Renal cortical epithelial cell (primary cell): Measurements from ENCODE around the gene AKIRIN2. TPM values are rescaled to one million over a fixed set of nuclear protein-coding genes. Genes with fewer than 3 reads are reported as not detected.
"Not testable (repeated sequence)": the region's sequence is repeated elsewhere in the genome, so short reads cannot be mapped to it uniquely, and the experiment has no call there.

Experiments used
- DNase-seq: peaks from one replicate; pipeline ENCODE4 v3.0.0-alpha.2; 2011; ENCODE audit warnings: low read depth
- total RNA-seq: library from RNA; depleted of rRNA; stranded (reverse); fragments of >200 nt; gene quantifications from 2 replicates; pipeline ENCODE4 v1.2.3, GENCODE V29; 2014

AKIRIN2 gene
- total RNA-seq, 1 donor from 2014 or later, result 29.7 TPM

DNA sequence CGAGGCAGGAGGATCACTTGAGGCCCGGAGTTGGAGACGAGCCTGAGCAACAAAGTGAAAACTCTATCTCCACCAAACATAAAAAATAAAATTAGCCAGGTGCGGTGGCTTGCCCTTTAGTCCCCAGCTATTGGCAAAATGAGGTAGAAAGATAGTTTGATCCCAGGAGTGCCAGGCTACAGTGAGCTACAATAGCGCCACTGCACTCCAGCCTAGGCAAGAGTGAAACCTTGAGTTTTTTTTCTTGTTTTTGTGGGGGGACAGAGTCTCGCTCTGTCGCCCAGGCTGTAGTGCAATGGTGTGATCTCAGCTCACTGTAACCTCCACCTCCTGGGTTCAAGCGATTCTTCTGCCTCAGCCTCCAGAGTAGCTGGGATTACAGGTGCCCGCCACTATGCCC lies 14.1 kb downstream of the AKIRIN2 start:
- DNase-seq, result not testable (repeated sequence)

DNA sequence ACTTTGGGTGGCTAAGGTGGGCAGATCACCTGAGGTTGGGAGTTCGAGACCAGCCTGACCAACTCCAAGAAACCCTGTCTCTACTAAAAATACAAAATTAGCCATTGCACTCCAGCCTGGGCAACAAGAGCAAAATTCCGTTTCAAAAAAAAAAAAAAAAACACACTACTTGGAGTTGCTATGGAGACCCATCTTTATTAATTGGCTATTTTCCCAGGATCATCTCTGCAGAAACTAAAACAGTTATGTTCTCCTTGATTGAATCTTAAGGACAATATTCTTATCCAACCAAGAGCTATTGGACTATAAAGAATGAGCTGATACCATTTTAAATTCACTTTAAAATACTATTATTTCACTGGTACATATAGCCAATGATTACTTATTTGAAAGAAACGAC lies 14.7 kb downstream of the AKIRIN2 start:
- DNase-seq, result no peak

DNA sequence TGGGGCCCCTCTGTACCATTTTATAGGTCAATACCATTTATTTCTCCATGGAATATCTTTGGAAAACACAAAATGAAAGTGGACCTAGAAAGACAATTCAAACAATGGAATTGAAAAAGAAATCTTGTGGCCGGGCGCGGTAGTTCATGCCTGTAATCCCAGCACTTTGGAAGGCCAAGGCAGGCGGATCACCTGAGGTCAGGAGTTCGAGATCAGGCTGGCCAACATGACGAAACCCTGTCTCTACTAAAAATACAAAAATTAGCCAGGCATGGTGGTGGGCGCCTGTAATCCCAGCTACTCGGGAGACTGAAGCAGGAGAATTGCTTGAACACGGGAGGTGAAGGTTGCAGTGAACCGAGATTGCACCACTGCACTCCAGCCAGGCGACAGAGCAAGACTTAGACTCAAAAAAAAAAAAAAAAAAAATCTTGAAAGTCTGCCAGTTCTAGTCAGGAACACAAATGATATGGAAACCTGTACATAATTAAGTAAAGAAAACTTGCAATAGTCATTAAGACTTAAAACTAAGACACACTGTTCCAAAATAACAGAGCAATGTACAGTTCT lies 15.3 kb downstream of the AKIRIN2 start:
- peak; percentile 49 for DNase-seq

DNA sequence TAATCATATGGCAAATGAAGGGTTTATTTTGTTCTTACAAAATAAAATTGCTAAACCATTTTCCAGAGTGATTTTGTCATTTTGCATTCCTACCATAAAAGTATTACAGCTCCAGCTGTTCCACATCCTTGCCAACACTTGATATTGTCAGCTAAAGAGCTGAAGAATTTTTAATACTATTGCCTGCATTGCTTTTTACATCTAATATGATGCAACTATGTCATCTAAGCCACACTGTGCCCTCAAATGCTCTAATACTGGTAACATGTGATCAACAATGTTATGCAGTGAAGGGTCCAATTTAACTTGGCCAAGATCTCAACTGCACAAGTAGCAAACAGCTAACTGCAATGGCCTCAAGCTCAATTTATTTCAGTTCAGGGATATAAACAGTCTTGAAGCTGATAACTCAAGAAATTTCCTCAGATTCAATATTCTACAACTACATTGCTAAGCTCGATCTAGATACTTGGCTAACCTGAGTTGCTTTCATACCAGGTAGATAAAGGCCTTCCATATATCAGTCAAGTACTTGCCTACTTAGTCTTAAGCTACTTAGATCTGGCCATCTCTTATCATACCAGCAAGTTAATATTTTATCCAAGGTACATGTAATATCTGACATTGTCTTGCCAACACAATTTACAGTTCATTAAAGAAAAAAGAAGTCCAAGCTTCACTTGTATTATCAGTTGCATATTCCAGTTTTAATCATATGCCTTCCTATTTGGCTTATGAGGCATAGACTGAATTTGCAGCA lies 17.0 kb downstream of the AKIRIN2 start:
- DNase-seq, result no peak

DNA sequence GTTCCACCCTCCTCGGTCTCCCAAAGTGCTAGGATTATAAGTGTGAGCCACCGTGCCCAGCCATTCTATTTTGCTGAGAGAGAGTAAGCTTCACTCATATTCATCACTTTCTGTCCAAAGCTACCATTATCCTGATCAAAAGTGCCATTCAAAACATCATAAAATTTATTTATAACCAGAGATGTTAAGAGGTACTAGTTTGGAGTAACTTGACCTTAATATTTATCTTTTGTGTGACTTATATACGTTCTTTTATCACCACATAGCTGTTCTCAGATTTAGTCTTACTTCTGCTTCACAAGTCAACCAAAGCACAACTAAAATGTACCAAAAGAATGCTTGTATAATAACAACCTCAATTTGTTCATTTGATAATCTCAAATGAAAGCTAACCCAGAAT lies 18.1 kb downstream of the AKIRIN2 start:
- DNase-seq, result no peak

DNA sequence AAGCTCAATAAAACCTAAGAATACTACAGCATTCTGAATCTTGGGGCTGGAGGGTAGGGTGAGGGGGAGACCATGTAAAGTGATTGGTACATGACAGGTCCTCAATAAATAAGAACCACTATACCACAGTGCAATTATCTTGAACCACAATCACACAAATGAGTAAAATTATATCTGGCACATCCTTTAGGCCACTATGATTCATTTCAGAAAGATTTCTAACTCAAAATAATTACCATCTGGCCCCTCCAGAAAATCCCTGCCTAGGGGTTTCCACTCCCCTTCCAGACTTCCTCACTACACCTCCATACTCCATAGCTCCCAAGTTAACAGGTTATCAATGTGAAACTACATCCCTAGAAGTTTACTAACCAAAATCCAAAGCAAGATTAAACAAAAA lies 19.7 kb downstream of the AKIRIN2 start:
- no peak for DNase-seq

DNA sequence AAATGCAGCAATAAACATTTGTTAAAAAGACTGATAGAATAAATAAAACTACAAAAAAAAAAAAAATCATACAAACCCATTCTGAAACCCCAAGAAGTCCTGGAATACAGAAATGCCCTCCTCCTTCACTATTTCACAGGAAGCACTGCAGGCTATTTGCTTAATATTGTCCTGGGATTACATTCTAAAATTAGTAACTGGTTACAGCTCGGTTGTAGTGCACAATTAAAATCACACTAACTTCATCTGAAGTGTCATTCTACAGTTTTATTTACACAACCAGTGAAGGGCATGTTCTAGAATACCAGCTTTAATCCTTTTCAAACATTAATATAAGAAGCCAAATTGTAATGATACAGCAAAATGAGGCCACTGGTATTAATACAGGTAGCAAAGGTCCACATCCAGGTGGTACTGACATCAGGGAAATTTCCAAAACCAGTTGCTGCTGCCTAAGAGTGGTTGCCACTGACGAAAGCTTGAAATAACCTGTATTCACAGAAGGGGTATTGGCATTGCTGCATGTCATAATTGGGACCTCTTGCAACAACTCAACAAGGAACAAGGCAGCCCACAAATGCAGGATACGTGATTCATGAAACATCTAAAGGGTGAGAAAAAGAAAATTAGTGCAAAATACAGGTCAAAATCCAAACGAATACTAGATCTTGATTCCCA lies 26.9 kb downstream of the AKIRIN2 start:
- no peak for DNase-seq

DNA sequence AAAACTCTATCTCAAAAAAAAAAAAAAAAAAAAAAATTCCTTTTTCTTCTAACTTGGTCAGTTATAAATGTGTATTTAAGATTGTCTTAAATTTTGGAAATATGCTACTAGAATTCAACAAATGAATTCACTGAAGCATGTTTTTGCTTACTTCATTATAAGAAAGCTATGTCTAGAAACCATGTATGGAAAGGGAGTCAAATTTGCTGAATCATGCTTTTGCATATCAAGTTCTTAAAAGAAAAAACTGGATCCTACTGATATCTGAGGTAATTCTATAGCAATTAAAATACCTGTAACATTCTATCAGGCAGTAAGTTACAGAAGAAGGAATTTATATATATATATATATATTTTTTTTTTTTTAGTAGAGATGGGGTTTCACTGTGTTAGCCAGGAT lies 27.7 kb downstream of the AKIRIN2 start:
- DNase-seq, result no peak

DNA sequence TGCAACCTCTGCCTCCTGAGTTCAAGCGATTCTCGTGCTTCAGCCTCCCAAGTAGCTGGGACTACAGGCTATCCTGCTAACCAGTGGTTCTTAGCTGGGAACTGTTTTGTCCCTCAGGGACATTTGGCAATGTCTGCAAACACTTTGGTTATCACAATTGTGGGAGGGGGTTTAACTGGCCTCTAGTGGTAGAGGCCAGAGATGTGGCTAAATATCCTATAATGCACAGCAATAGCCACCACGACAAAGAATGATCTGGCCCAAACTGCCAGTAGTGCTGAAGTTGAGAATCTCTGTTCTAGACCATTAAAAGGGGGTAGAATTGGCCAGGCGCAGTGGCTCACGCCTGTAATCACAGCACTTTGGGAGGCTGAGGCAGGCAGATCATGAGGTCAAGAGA lies 28.8 kb downstream of the AKIRIN2 start:
- no peak for DNase-seq

DNA sequence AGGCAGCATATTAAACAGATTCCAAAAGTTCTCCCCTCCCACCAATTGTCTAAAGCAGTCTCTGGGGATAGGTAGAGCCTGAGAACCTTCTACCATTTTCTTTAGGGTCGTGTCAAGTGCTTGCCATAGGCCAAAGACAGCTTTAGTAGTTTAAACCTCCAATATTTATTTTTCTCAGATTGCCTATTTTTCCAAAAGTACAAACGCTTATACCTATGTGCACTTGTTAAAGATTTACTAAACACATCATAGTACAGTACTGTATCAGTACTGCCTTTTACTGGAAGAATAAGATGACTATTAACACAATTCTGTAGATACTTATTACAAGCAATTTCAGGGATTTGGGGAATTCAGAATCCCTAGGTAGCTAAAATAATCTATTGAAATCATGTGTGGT lies 29.4 kb downstream of the AKIRIN2 start:
- no peak for DNase-seq

DNA sequence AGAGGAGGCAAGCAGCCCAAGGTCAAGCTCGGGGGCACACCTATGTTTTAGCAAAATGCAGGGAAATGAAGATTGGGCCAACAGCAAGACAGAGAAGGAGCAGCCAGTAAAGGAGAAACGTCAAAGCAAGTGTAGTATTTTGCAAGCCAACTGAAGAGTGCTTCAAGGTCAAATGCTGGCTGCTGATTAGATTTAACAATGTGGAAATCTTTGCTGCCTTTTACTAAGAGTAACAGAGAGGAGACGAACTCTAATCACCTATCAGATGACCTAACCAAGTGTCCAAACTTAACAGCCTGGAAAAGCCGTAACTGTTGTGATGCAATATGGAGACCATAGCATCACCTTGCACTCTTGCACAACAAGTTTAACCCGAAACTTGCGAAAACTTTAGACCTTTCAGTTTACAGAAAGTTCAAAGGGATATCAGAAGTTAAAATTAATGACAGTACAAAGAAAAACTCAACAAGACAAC lies 30.4 kb downstream of the AKIRIN2 start:
- peak; percentile 88 for DNase-seq

DNA sequence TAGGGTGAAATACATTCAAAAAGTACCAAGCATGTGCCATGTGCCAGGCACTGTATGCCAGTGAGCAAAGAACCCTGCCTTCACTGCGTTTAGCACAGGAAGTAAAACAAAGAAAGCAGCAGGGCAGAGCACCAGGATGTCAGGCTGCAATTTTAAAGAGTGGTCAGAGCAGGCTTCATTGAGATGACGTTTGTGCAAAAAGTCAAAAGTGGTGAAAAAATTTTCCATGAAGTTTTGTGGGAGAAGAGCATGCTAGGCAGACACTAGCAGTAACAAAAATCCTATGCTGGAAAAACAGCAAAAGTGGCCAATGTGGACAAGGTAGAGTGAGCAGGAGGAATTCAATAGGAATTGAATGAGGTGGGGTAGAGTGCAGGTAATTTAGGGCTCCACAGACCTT lies 31.3 kb downstream of the AKIRIN2 start:
- peak; percentile 62 for DNase-seq

DNA sequence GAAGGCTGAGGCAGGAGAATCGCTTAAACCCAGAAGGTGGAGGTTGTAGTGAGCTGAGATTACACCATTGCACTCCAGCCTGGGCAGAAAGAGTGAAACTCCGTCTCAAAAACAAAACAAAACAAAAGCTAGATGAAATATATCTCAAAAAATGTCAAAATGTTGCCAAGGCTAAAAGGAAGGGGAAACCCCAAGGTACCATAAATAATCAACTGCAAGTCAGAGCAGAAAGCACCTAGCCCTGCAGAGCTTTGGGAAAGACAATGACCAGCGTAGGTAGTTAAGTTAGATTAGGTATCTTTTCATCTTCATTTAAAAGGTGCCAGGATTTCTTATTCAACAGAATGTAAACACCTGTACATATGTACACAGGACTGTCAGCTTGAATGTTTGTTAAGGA lies 33.0 kb downstream of the AKIRIN2 start:
- DNase-seq, result no peak

DNA sequence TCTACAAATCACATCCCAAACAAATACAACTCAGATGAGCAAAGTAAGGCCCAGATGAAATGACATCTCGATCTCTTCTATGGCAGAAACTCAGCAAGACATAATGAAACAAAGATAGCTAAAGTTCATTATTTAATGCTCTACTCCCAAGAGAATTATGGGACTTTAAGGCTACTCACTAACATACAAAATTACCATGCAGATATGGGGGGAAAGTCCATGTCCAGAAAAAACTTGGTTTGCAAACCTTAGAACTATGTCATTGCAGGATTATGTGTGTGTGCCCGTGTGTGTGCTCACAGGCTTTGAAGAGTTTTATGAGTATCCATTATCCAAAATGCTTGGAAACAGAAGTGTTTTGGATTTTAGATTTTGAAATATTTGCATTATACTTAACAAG lies 34.0 kb downstream of the AKIRIN2 start:
- no peak for DNase-seq

DNA sequence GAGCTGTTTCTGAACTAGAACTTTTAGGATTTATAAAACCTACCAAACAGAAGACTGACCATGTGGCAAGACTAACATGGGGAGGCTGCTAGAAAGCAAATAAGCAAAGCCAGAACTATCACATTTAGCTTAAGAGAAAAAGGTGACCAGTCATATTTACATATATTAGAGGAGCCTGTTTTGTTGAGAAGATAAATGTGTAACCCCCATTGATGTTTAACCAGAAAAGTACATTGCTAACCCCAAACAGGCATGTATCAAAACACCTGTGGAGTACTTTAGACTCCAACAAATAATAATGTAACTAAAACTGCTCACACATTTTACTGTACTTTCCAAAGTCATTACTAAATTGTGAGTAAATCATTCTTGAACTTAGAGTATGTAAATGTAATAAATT lies 35.0 kb downstream of the AKIRIN2 start:
- DNase-seq, result peak; percentile 49

DNA sequence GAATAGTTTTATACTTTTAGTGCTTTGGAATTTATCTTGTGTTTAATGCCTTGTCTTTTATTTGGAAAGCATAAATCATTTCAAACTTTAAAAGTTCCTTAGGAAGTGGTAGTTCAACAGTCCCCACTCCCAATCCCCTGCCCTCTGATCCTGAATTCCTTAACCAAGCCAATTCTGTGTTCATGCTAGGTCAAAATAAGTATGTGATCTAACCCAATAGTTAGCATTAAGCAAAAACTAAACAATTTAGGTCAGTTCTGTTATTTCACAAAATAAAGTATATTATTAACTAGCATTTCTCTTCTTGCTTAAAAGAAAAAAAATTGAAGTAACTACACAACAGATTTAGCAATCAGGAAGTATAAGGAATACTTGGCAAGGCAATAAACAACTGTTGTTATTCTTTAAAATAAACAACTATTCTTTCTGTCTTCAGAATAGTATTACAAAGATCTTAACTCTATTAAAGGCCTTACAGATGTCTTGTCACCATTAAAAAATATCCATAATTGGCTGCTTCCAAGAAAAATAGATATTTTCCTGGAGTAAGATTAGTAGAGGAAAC lies 37.0 kb downstream of the AKIRIN2 start:
- peak; percentile 59 for DNase-seq

DNA sequence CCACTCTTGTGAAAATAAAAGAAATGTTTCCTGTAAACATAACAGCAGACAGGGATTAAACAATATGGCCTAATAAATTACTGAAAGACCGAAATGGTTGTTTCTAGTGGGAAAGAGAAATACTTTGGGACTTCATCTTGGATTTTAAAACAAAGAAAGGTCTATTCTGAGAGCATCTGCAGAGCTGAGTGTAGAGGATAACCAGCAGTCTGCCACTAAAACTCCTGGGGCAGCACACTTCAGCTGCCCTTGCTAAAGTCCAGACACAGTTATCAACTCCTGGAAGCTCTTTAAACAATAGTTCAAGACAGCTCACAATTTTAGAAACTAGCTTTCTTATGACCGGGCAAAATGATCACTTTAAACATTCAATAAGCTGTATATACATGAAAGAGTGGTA lies 38.6 kb downstream of the AKIRIN2 start:
- no peak for DNase-seq

DNA sequence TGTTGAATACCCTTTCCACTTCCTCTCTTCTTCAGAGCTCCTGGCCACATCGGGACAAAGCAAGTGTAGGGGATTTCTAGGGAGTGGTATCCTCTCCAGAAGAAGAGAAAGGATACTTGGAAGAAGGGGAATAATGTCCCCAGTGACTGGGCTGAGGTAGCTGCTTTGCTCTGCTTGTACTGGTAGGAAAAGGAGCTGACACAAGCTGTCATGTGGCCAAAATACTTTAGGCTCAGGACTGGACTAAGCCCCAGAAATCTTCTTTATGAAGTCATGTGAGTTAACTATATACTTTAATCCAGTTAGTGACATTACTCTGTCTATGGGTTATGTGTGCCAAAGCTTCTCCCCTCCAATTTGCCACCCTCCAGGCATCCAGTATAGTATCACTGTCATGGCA lies 40.5 kb downstream of the AKIRIN2 start:
- DNase-seq, result no peak

DNA sequence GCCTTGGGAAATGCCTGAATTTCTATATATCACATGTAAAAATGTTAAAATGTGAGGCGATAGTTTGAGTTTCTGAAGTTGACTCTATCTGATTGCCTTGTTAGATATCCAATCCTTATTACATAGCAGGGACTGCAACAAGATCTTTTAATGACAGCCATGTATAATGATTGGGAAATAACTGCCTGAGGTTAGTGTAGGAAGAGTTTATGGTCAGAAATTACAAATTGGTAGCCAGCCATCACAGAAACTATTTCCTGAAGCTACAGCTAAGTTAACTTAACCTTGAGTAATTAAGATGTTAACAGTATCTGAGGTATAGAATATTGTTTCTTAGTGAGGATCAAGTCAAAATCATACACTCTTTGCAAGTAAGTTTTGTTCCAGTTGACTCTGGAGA lies 41.0 kb downstream of the AKIRIN2 start:
- peak; percentile 41 for DNase-seq

DNA sequence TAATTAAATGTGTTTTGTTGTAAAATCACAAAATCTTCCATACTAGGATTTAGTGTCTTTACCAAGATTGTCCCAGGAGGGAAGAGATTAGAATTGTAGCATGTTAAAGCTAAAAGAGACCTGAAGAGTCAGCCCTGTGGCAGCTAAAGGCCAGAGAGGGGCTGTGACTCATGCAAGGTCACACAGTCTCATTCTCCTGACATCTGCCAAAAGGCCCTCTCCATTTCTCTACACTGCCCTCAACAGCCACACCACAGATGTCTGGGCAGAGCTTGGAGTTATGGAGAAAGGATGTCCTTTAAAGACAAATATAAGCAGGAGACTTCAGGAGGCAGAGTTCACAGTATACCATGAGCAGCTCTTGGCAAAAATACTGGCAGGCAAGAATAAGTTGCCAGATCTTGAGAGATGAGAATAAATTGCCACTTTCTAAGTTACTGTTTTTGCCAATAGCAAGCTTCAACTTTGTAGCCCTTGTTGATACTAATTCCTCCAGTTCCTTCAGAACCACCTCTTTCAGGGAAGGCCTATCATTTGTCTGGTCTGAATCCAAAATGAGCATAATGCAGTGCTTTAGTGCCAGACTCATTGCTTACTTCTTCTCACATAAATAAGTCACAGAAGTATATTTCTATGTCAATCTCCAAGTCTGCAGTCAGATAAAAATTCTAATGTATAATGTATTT lies 41.7 kb downstream of the AKIRIN2 start:
- peak; percentile 44 for DNase-seq

DNA sequence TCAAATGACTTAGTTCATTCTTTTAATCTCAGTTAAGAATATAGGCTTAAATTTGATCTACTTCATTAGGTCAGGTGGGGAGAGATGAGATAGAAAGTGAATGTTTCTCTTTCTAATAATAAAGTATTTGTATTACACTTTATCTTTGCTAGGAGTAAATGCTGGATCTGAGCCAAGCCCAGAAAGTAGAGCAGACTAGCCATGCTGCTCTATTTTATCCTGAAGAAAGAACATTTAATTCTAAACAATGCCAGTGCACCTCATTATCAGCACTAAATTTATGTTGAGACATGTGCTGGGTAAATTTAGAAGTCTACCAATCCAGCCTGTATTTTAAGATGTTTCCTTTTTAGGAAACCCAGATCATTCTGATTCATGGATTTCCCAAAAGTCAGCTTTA lies 43.5 kb downstream of the AKIRIN2 start:
- no peak for DNase-seq

DNA sequence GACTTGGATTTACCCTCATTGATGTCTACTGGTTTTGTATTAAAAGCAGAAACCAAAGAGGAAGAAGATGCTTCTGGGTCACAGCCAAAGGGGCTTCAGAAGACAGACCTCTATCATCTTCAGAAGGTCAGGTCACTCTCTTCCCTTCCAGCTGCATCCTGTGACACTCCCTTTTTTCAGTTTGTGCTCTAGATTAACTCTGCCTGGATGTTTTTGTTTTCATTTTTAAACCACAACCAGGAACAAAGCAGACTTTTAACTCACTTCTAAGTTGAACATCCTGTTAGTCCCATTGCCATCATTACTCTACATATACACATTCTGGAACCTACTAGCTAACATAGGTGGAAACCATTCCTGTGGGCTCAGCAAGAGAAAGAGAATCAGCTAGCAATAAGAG lies 45.2 kb downstream of the AKIRIN2 start:
- DNase-seq, result no peak
